ENCODE data around the gene TEAD2. TPM values are rescaled to one million over a fixed set of nuclear protein-coding genes. Genes with fewer than 3 reads are reported as not detected.

TEAD2 gene
- total RNA-seq, 1 donor from 2014 or later = 31.3 TPM

DNA sequence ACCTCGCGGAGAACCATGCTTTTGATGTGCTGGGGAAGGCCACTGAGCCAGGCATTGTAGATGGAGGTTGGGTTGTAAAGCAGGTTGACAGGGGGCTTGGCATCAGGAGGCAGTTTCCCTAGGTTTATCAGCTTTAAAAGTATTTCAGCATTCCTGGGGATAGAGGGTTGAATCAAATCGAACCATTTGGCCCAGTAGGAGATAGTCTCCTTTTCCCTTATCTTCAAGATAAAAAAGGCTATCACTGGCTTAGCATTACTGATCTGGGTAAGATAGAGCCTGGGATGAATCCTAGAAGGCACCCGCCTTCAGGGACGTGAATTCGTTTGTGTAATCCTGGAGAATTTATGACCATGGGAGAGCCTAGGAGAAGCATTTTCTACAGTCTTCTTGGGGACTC, 67.8 kb downstream of the TEAD2 start:
- Histone ChIP-seq H3K4me1 (ENCODE audit: control insufficient read depth in 3 of 3, insufficient read depth in 3 of 3, low read length in 3 of 3) (no peaks in the 10 kb centered on the region), H3K36me3 (ENCODE audit: control insufficient read depth in 3 of 3, insufficient read depth in 3 of 3, low read length in 3 of 3) (peaks cover 0 to 2% (median 0%) of the 10 kb centered on the region in 3 donors), H3K27me3 (ENCODE audit: control insufficient read depth in 3 of 3, insufficient read depth in 3 of 3, low read length in 3 of 3) (peaks cover 0 to 4% (median 0%) of the 10 kb centered on the region in 3 donors), H3K9ac (ENCODE audit: low read depth in 1 of 3, low read length in 3 of 3) (no peak overlapping the region), H3K9me3 (ENCODE audit: control insufficient read depth in 3 of 3, low read length in 3 of 3) (no peaks in the 10 kb centered on the region), H3K4me3 (ENCODE audit: low read length in 3 of 3) (no peak overlapping the region), H3K27ac (ENCODE audit: low read depth, low read length) (no peak overlapping the region)

Small RNAs within 50 kb of the gene (small RNA-seq; reads per million reads assigned to genes)
- not detected for gene MIR4324

Other genes starting within 250 kb of the TEAD2 start
- 18.3 TPM for gene LIN7B, start 248.0 kb downstream of the TEAD2 start, total RNA-seq
- gene C19orf73, start 243.3 kb downstream of the TEAD2 start, total RNA-seq = not detected
- 3.1 TPM for gene PPFIA3, start 242.9 kb downstream of the TEAD2 start, total RNA-seq
- 78.3 TPM for gene HRC, start 207.0 kb downstream of the TEAD2 start, total RNA-seq
- 5.2 TPM for gene TRPM4, start 204.6 kb downstream of the TEAD2 start, total RNA-seq
- gene SLC6A16, start 37.2 kb downstream of the TEAD2 start, total RNA-seq = not detected
- 7.8 TPM for gene CD37, start 27.0 kb downstream of the TEAD2 start, total RNA-seq
- gene DKKL1, start 1.5 kb upstream of the TEAD2 start, total RNA-seq = 0.52 TPM
- gene KASH5, start 25.8 kb upstream of the TEAD2 start, total RNA-seq = not detected
- gene PTH2, start 61.0 kb upstream of the TEAD2 start, total RNA-seq = not detected
- gene GFY, start 63.0 kb upstream of the TEAD2 start, total RNA-seq = not detected
- 1.0 TPM for gene SLC17A7, start 79.1 kb upstream of the TEAD2 start, total RNA-seq
- gene PIH1D1, start 89.4 kb upstream of the TEAD2 start, total RNA-seq = 56.4 TPM
- gene ALDH16A1, start 90.8 kb upstream of the TEAD2 start, total RNA-seq = 20.9 TPM
- gene FLT3LG, start 111.8 kb upstream of the TEAD2 start, total RNA-seq = 0.52 TPM
- gene RPL13A, start 125.2 kb upstream of the TEAD2 start, total RNA-seq = 4,175 TPM
- 5,888 TPM for gene RPS11, start 134.0 kb upstream of the TEAD2 start, total RNA-seq
- gene FCGRT, start 150.2 kb upstream of the TEAD2 start, total RNA-seq = 114 TPM
- 48.5 TPM for gene RCN3, start 165.6 kb upstream of the TEAD2 start, total RNA-seq
- 73.1 TPM for gene NOSIP, start 218.1 kb upstream of the TEAD2 start, total RNA-seq
- not detected for gene PRRG2, start 218.9 kb upstream of the TEAD2 start, total RNA-seq
- 3.1 TPM for gene PRR12, start 228.8 kb upstream of the TEAD2 start, total RNA-seq